Caco-2 (cell line): Measurements from ENCODE around the gene ZBTB42. TPM values are rescaled to one million over a fixed set of nuclear protein-coding genes. Genes with fewer than 3 reads are reported as not detected.

Source experiments
- BruUV-seq: library from RNA; stranded (reverse); fragments of 400-500 nt; replicated peaks from 2 replicates; lab custom pipeline; 2021; lab: Mats Ljungman, UMichigan
- CTCF ChIA-PET: fragments of 300-600 bp; sonication (Branson Sonifier 250); formaldehyde crosslinking; loops from one replicate; lab custom pipeline; 2022; ENCODE audit warnings: antibody characterized with exemption; lab: Charles Lee
- POLR2A ChIA-PET: fragments of 300-600 bp; sonication (Branson Sonifier 250); formaldehyde crosslinking; loops from one replicate; lab custom pipeline; 2022; ENCODE audit warnings: antibody characterized with exemption; lab: Charles Lee
- DNase-seq, 2 experiments: peaks; one replicate each; pipeline versions ENCODE4 v3.0.0 to v3.0.0-alpha.2; 2020 to 2022
- H3K27me3 ChIP-seq: replicated peaks from 2 replicates; pipeline ENCODE4 v1.6.0; 2011; ENCODE audit warnings: low read length; ENCODE audit not compliant: control insufficient read depth, insufficient read depth
- H3K36me3 ChIP-seq: 2 replicates; pipeline ENCODE4 v1.5.1; 2011; ENCODE audit warnings: low read length; ENCODE audit not compliant: control insufficient read depth, insufficient read depth
- H3K4me1 ChIP-seq: fragments of 250-450 bp; sonication (Bioruptor Pico); 2 replicates; pipeline ENCODE4 v1.5.1; 2020; ENCODE audit warnings: mild to moderate bottlenecking
- H3K4me3 ChIP-seq: 2 replicates; pipeline ENCODE4 v1.5.1; 2011; ENCODE audit warnings: low read depth, mild to moderate bottlenecking, control low read depth, low read length
- H3K9me3 ChIP-seq: fragments of 250-450 bp; sonication (Bioruptor Pico); 2 replicates; pipeline ENCODE4 v1.5.1; 2020; ENCODE audit warnings: mild to moderate bottlenecking, moderate library complexity
- H3K27ac Mint-ChIP-seq: one replicate; pipeline ENCODE4 v1.8.0; 2022; ENCODE audit warnings: mixed read lengths; ENCODE audit not compliant: unreplicated experiment
- H3K27me3 Mint-ChIP-seq: one replicate; pipeline ENCODE4 v1.8.0; 2022; ENCODE audit warnings: mixed read lengths; ENCODE audit not compliant: insufficient read depth, unreplicated experiment
- H3K36me3 Mint-ChIP-seq: one replicate; pipeline ENCODE4 v1.8.0; 2022; ENCODE audit warnings: mild to moderate bottlenecking, mixed read lengths; ENCODE audit not compliant: insufficient read depth, unreplicated experiment
- H3K4me1 Mint-ChIP-seq: one replicate; pipeline ENCODE4 v1.8.0; 2022; ENCODE audit warnings: low read depth, mixed read lengths; ENCODE audit not compliant: unreplicated experiment
- H3K4me3 Mint-ChIP-seq: one replicate; pipeline ENCODE4 v1.8.0; 2022; ENCODE audit warnings: mild to moderate bottlenecking, moderate library complexity, mixed read lengths; ENCODE audit not compliant: unreplicated experiment
- H3K9me3 Mint-ChIP-seq: one replicate; pipeline ENCODE4 v1.8.0; 2022; ENCODE audit warnings: mixed read lengths; ENCODE audit not compliant: unreplicated experiment
- CTCF ChIP-seq, 2 experiments: fragments of 200-600 bp in 1 of 2; IDR thresholded peaks; 1 replicate in 1 of 2; 2 replicates in 1 of 2; pipeline versions ENCODE4 v1.5.1 to v1.8.0; 2011 to 2022; ENCODE audit warnings: antibody characterized with exemption in 1 of 2, control low read depth in 1 of 2, inconsistent platforms in 1 of 2, low read depth in 1 of 2, low read length in 1 of 2, mild to moderate bottlenecking in 1 of 2, moderate library complexity in 1 of 2; ENCODE audit not compliant: insufficient read depth in 1 of 2, severe bottlenecking in 1 of 2, unreplicated experiment in 1 of 2
- intact Hi-C: fragments of 100-400 bp; cut with micrococcal nuclease; formaldehyde crosslinking; loops from one replicate; pipeline ENCODE4 v1.10.0; 2022; ENCODE audit not compliant: unreplicated experiment
- total RNA-seq: library from RNA; stranded (reverse); gene quantifications from 2 replicates; pipeline ENCODE4 v1.2.3, GENCODE V29; 2022

Gene ZBTB42
- total RNA-seq, 1 experiment from 2014 or later: 9.7 TPM

- Histone ChIP-seq H3K4me3 (no peak overlapping the region), H3K36me3 (peaks cover 7% of the 10 kb centered on the region), H3K9me3 (no peaks in the 10 kb centered on the region; the same call in 1 of the 2 replicates), H3K4me1 (peaks cover 18% of the 10 kb centered on the region), H3K27me3 (no peaks in the 10 kb centered on the region)
- Mint-ChIP-seq H3K36me3 (peaks cover 56% of the 10 kb centered on the region), H3K4me1 (peaks cover 13% of the 10 kb centered on the region), H3K27me3 (no peaks in the 10 kb centered on the region), H3K27ac (peak overlapping the region; percentile 72), H3K4me3 (peak overlapping the region; percentile 31), H3K9me3 (no peaks in the 10 kb centered on the region)
- POLR2A ChIA-PET: interaction anchor here (0.9 to 1.5 kb wide), 3 partner anchors 16 to 96 kb away, joined by 3 to 7 read pairs (median 6); partner anchors contain the start of gene SIVA1
- peak; percentile 90 to 95 for DNase-seq
- intact Hi-C loops: loop anchor here (1.0 kb wide), 1 partner anchor 58 kb away; no protein-coding TSS in a partner anchor
- no TSS peak for BruUV-seq
- peak; percentile 90 to 93 for TF ChIP-seq CTCF (IDR thresholded peaks at IDR 0.05; ENCODE audit: insufficient read depth in 1 of 2, low read depth in 1 of 2, low read length in 1 of 2, severe bottlenecking in 1 of 2, unreplicated experiment in 1 of 2)
- CTCF ChIA-PET: interaction anchor here (0.6 to 1.7 kb wide), 18 partner anchors 10 to 1053 kb away, joined by 3 to 58 read pairs (median 4); partner anchors contain the start of genes AKT1, CEP170B, SIVA1 and XRCC3
Observed at GRCh38 chr14:104768437-104769323, 32.2 kb upstream of the ZBTB42 start.

GRCh38 chr14:104769324-104770071, 31.4 kb upstream of the ZBTB42 start:
- Mint-ChIP-seq H3K4me3 (no peak overlapping the region), H3K27me3 (no peaks in the 10 kb centered on the region), H3K9me3 (no peaks in the 10 kb centered on the region), H3K4me1 (peaks cover 13% of the 10 kb centered on the region), H3K27ac (peak overlapping the region; percentile 39), H3K36me3 (peaks cover 64% of the 10 kb centered on the region)
- Histone ChIP-seq H3K9me3 (no peaks in the 10 kb centered on the region; the same call in 1 of the 2 replicates), H3K4me1 (peaks cover 18% of the 10 kb centered on the region), H3K36me3 (peaks cover 7% of the 10 kb centered on the region), H3K4me3 (no peak overlapping the region), H3K27me3 (no peaks in the 10 kb centered on the region)
- TF ChIP-seq CTCF (IDR thresholded peaks at IDR 0.05; ENCODE audit: insufficient read depth in 1 of 2, low read depth in 1 of 2, low read length in 1 of 2, severe bottlenecking in 1 of 2, unreplicated experiment in 1 of 2): no peak
- intact Hi-C loops: no loop called here
- no peak for DNase-seq
- ChIA-PET CTCF (interaction anchor here (0.8 to 1.8 kb wide), 9 partner anchors 17 to 57 kb away, joined by 3 to 58 read pairs (median 4); partner anchors contain the start of genes SIVA1 and ZBTB42), POLR2A (interaction anchor here (0.6 to 1.5 kb wide), 3 partner anchors 17 to 95 kb away, joined by 3 to 7 read pairs (median 6); partner anchors contain the start of gene SIVA1)
- no TSS peak for BruUV-seq
